Measurements from ENCODE around the gene NTRK3. TPM values are rescaled to one million over a fixed set of nuclear protein-coding genes. Genes with fewer than 3 reads are reported as not detected.

NTRK3 gene
- total and polyA plus RNA-seq, 2 of the 8 experiments (the other 6 are each of a cell fraction or from before 2014, with no cell fraction given): 4.5 to 6.8 TPM

- TF ChIP-seq CHD7 (IDR thresholded peaks at IDR 0.05; ENCODE audit: insufficient replicate concordance, low read length) (no peak), JUN (IDR thresholded peaks at IDR 0.05; ENCODE audit: low read depth, low read length) (no peak), CBX5 (IDR thresholded peaks at IDR 0.05; ENCODE audit: low read depth, low read length) (no peak), MAFK (IDR thresholded peaks at IDR 0.05; ENCODE audit: low read depth, low read length) (no peak)
Measured at GRCh38 chr15:88046576-88047129, 209.9 kb downstream of the NTRK3 start (continued).
